Esophagus squamous epithelium (tissue), 5 donors: ENCODE data around the gene TAPBPL. TPM values are rescaled to one million over a fixed set of nuclear protein-coding genes. Genes with fewer than 3 reads are reported as not detected.

ENCODE experiments used
- DNase-seq: peaks from one replicate; lab custom pipeline; 2025; lab: John Stamatoyannopoulos, UW
- H3K27ac ChIP-seq, 4 donors: fragments of 200-600 bp; sonication (generic); one replicate each; pipeline ENCODE4 v1.5.1; 2016 to 2019; ENCODE audit warnings: mild to moderate bottlenecking in 1 of 4
- H3K27me3 ChIP-seq, 4 donors: fragments of 200-600 bp; sonication (generic); 1 replicate in 3 of 4; 2 replicates in 1 of 4; pipeline versions ENCODE4 v1.5.1 to v1.6.0; 2017 to 2021; ENCODE audit warnings: antibody characterized with exemption in 1 of 4
- H3K36me3 ChIP-seq, 3 donors: fragments of 200-600 bp; sonication (generic); one replicate each; pipeline ENCODE4 v1.5.1; 2016 to 2019
- H3K4me1 ChIP-seq, 3 donors: fragments of 200-600 bp; sonication (generic); one replicate each; pipeline ENCODE4 v1.5.1; 2017 to 2019
- H3K4me3 ChIP-seq, 4 donors: fragments of 200-600 bp; sonication (generic); 1 replicate in 3 of 4; 2 replicates in 1 of 4; pipeline ENCODE4 v1.5.1; 2016 to 2019; ENCODE audit warnings: mild to moderate bottlenecking in 2 of 4, moderate library complexity in 1 of 4
- H3K9me3 ChIP-seq, 3 donors: fragments of 200-600 bp; sonication (generic); one replicate each; pipeline ENCODE4 v1.5.1; 2016 to 2019
- POLR2A ChIP-seq, 4 donors: fragments of 450-650 bp; IDR thresholded peaks; one replicate each; pipeline ENCODE4 v1.6.1; 2017; ENCODE audit warnings: antibody characterized with exemption in 4 of 4, mild to moderate bottlenecking in 4 of 4, moderate library complexity in 3 of 4
- WGBS, 2 donors: methylation state at CpG; one replicate each; pipeline ENCODE4 v1.1.5; 2018; 5-methylcytosine and 5-hydroxymethylcytosine counted together
- intact Hi-C: fragments of 100-400 bp; cut with DNase I; formaldehyde crosslinking; loops from one replicate; pipeline ENCODE4 v1.15.0; 2022
- total RNA-seq, 4 donors: library from RNA; depleted of rRNA; stranded (reverse); fragments of >200 nt; gene quantifications; one replicate each; pipeline ENCODE4 v1.1.0, GENCODE V29; 2016
- TF ChIP-seq, protein P1 (sequence below), 6 experiments: fragments of 450-650 bp in 4 of 6; fragments of 200-600 bp in 2 of 6; sonication (generic) in 2 of 6; IDR thresholded peaks; one replicate each; pipeline ENCODE4 v1.5.1; 2016 to 2019; ENCODE audit warnings: antibody characterized with exemption in 6 of 6, mild to moderate bottlenecking in 4 of 6, moderate library complexity in 4 of 6
- donor health status: DM: yes; HTN: yes; CAD: no.

Gene TAPBPL
- total RNA-seq, 4 donors from 2014 or later: 7.7 to 25.6 (median 18.2) TPM

GRCh38 chr12:6452245-6452943 lies 552 bp downstream of the TAPBPL start:
- peaks cover 0 to 43% (median 15%) of the 10 kb centered on the region in 3 donors for H3K36me3 ChIP-seq
- no peak for TF ChIP-seq POLR2A (IDR thresholded peaks at IDR 0.05)
- TF ChIP-seq, protein P1, sequence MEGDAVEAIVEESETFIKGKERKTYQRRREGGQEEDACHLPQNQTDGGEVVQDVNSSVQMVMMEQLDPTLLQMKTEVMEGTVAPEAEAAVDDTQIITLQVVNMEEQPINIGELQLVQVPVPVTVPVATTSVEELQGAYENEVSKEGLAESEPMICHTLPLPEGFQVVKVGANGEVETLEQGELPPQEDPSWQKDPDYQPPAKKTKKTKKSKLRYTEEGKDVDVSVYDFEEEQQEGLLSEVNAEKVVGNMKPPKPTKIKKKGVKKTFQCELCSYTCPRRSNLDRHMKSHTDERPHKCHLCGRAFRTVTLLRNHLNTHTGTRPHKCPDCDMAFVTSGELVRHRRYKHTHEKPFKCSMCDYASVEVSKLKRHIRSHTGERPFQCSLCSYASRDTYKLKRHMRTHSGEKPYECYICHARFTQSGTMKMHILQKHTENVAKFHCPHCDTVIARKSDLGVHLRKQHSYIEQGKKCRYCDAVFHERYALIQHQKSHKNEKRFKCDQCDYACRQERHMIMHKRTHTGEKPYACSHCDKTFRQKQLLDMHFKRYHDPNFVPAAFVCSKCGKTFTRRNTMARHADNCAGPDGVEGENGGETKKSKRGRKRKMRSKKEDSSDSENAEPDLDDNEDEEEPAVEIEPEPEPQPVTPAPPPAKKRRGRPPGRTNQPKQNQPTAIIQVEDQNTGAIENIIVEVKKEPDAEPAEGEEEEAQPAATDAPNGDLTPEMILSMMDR (IDR thresholded peaks at IDR 0.05): no peak
- intact Hi-C loops: no loop called here
- WGBS, 2 donors: 2 to 3% methylated on average over 7 to 8 of the region's 9 CpGs
- H3K27ac ChIP-seq: peak overlapping the region; percentile 97 to 99 (median 98)
- H3K27me3 ChIP-seq: no peaks in the 10 kb centered on the region
- H3K9me3 ChIP-seq: no peaks in the 10 kb centered on the region
- DNase-seq: no peak
- H3K4me1 ChIP-seq: peaks cover 27 to 49% (median 32%) of the 10 kb centered on the region in 3 donors
- H3K4me3 ChIP-seq: peak overlapping the region; percentile 50 to 92 (median 73)

DNA sequence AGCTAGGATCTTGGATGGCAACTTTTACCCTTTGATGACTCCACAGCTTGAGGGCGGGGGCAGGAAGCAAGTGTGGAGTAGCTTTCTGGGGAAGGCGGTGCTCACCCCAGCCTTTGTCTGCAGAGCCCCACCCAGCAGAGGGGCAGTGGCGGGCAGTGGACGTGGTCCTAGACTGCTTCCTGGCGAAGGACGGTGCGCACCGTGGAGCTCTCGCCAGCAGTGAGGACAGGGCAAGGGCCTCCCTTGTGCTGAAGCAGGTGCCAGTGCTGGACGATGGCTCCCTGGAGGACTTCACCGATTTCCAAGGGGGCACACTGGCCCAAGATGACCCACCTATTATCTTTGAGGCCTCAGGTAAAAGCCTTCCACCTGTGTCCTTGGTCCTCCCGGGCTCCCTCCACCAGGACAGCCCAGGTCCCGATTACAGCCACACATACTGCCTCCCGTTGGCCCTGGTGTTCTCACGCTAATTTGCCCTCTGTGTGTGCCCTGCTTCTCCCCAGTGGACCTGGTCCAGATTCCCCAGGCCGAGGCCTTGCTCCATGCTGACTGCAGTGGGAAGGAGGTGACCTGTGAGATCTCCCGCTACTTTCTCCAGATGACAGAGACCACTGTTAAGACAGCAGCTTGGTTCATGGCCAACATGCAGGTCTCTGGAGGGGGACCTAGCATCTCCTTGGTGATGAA lies 1.2 kb downstream of the TAPBPL start:
- no peak for DNase-seq
- Histone ChIP-seq H3K27me3 (no peaks in the 10 kb centered on the region), H3K36me3 (peaks cover 0 to 43% (median 22%) of the 10 kb centered on the region in 3 donors), H3K27ac (peak overlapping the region; percentile 97 to 99 (median 98)), H3K9me3 (no peaks in the 10 kb centered on the region), H3K4me1 (peaks cover 27 to 43% (median 32%) of the 10 kb centered on the region in 3 donors), H3K4me3 (peak overlapping the region; percentile 50 to 92 (median 73))
- 6 to 51% methylated on average over 6 of the region's 17 CpGs for WGBS, 2 donors
- peak in 1 of 4 donors; percentile 30 for TF ChIP-seq POLR2A (IDR thresholded peaks at IDR 0.05)
- TF ChIP-seq, protein P1 (IDR thresholded peaks at IDR 0.05): no peak
- intact Hi-C loops: no loop called here

GRCh38 chr12:6457220-6457945 lies 5.5 kb downstream of the TAPBPL start:
- no peak for DNase-seq
- H3K4me3 ChIP-seq: no peak overlapping the region
- H3K4me1 ChIP-seq: peaks cover 11 to 32% (median 23%) of the 10 kb centered on the region in 3 donors
- H3K9me3 ChIP-seq: no peaks in the 10 kb centered on the region
- no peak for TF ChIP-seq POLR2A (IDR thresholded peaks at IDR 0.05)
- TF ChIP-seq, protein P1 (IDR thresholded peaks at IDR 0.05): no peak
- intact Hi-C loops: no loop called here
- peaks cover 0 to 85% (median 46%) of the 10 kb centered on the region in 3 donors for H3K36me3 ChIP-seq
- 67 to 79% methylated on average over 4 to 5 of the region's 12 CpGs for WGBS, 2 donors
- no peak overlapping the region for H3K27ac ChIP-seq
- no peaks in the 10 kb centered on the region for H3K27me3 ChIP-seq

- no peak overlapping the region for H3K27ac ChIP-seq
- DNase-seq: no peak
- H3K4me1 ChIP-seq: peaks cover 2 to 32% (median 18%) of the 10 kb centered on the region in 3 donors
- no peaks in the 10 kb centered on the region for H3K27me3 ChIP-seq
- H3K9me3 ChIP-seq: no peaks in the 10 kb centered on the region
- no peak overlapping the region for H3K4me3 ChIP-seq
- intact Hi-C loops: no loop called here
- no peak for TF ChIP-seq POLR2A (IDR thresholded peaks at IDR 0.05)
- TF ChIP-seq, protein P1 (IDR thresholded peaks at IDR 0.05): no peak
- 84 to 89% methylated on average over 12 to 14 of the region's 14 CpGs for WGBS, 2 donors
- H3K36me3 ChIP-seq: peaks cover 0 to 94% (median 50%) of the 10 kb centered on the region in 3 donors
Observed at GRCh38 chr12:6458281-6459003, 6.6 kb downstream of the TAPBPL start.
